Astrocyte (in vitro differentiated cells and primary cell): ENCODE results near the gene PARP8. TPM values are rescaled to one million over a fixed set of nuclear protein-coding genes. Genes with fewer than 3 reads are reported as not detected.
"Not testable (repeated sequence)": the region's sequence is repeated elsewhere in the genome, so short reads cannot be mapped to it uniquely, and the experiment has no call there.

Experiments
- DNase-seq: peaks from one replicate; pipeline ENCODE4 v3.0.0-alpha.2; 2010; ENCODE audit warnings: low read depth
- FAIRE-seq: peaks from 2 replicates; lab custom pipeline; 2011; peaks lifted over from hg19 to GRCh38; lab: Jason Lieb, UNC
- H2AFZ ChIP-seq: 2 replicates; pipeline ENCODE4 v1.6.0; 2012; ENCODE audit warnings: low read depth, low read length, inconsistent platforms
- H3K27ac ChIP-seq: 2 replicates; pipeline ENCODE4 v1.5.1; 2011; ENCODE audit warnings: low read depth, low read length, inconsistent platforms
- H3K27me3 ChIP-seq: 2 replicates; pipeline ENCODE4 v1.6.0; 2011; ENCODE audit warnings: low read length, inconsistent platforms; ENCODE audit not compliant: insufficient read depth
- H3K36me3 ChIP-seq: 2 replicates; pipeline ENCODE4 v1.5.1; 2011; ENCODE audit warnings: low read length, inconsistent platforms; ENCODE audit not compliant: insufficient read depth
- H3K4me1 ChIP-seq: 2 replicates; pipeline ENCODE4 v1.5.1; 2011; ENCODE audit warnings: low read length, inconsistent platforms; ENCODE audit not compliant: insufficient read depth
- H3K4me2 ChIP-seq: 2 replicates; pipeline ENCODE4 v1.6.0; 2012; ENCODE audit warnings: low read length, inconsistent platforms
- H3K4me3 ChIP-seq: 2 replicates; pipeline ENCODE4 v1.5.1; 2011; ENCODE audit warnings: low read depth, mild to moderate bottlenecking, low read length, inconsistent platforms; ENCODE audit not compliant: insufficient read depth
- H3K79me2 ChIP-seq: 2 replicates; pipeline ENCODE4 v1.6.0; 2012; ENCODE audit warnings: mild to moderate bottlenecking, low read length, inconsistent platforms; ENCODE audit not compliant: insufficient read depth
- H3K9ac ChIP-seq: 2 replicates; pipeline ENCODE4 v1.6.0; 2012; ENCODE audit warnings: mild to moderate bottlenecking, low read length, inconsistent platforms
- H3K9me3 ChIP-seq: 2 replicates; pipeline ENCODE4 v1.5.1; 2012; ENCODE audit warnings: low read depth, mild to moderate bottlenecking, low read length, inconsistent platforms; ENCODE audit not compliant: insufficient read depth
- H4K20me1 ChIP-seq: 2 replicates; pipeline ENCODE4 v1.6.0; 2012; ENCODE audit warnings: low read length, inconsistent platforms; ENCODE audit not compliant: insufficient read depth
- H3K27ac Mint-ChIP-seq: one replicate; pipeline ENCODE4 v1.8.0; 2021; ENCODE audit warnings: mild to moderate bottlenecking, mixed read lengths; ENCODE audit not compliant: unreplicated experiment
- H3K27me3 Mint-ChIP-seq: one replicate; pipeline ENCODE4 v1.8.0; 2021; ENCODE audit warnings: low read depth, mixed read lengths; ENCODE audit not compliant: unreplicated experiment
- H3K36me3 Mint-ChIP-seq: one replicate; pipeline ENCODE4 v1.8.0; 2021; ENCODE audit warnings: low read depth, mixed read lengths; ENCODE audit not compliant: unreplicated experiment
- H3K4me1 Mint-ChIP-seq: one replicate; pipeline ENCODE4 v1.8.0; 2021; ENCODE audit warnings: low read depth, mixed read lengths; ENCODE audit not compliant: unreplicated experiment
- H3K4me3 Mint-ChIP-seq: one replicate; pipeline ENCODE4 v1.8.0; 2021; ENCODE audit warnings: mild to moderate bottlenecking, moderate library complexity, mixed read lengths; ENCODE audit not compliant: unreplicated experiment
- H3K9me3 Mint-ChIP-seq: one replicate; pipeline ENCODE4 v1.8.0; 2021; ENCODE audit warnings: mild to moderate bottlenecking, mixed read lengths; ENCODE audit not compliant: unreplicated experiment
- EZH2 ChIP-seq: IDR thresholded peaks from 2 replicates; pipeline ENCODE4 v1.6.1; 2012; ENCODE audit warnings: mild to moderate bottlenecking, low read length, inconsistent platforms; ENCODE audit not compliant: insufficient read depth
- total RNA-seq: library from RNA; stranded (reverse); gene quantifications from 2 replicates; pipeline ENCODE4 v1.2.1, GENCODE V29; 2021
- TF ChIP-seq, protein P1 (sequence below): IDR thresholded peaks from 2 replicates; pipeline ENCODE4 v1.5.1; 2011; ENCODE audit warnings: low read depth, mild to moderate bottlenecking, inconsistent platforms, low read length, moderate library complexity; ENCODE audit not compliant: insufficient read depth

The PARP8 gene
- total RNA-seq, 1 donor from 2014 or later, result 36.1 TPM

- Histone ChIP-seq H3K4me2 (no peak overlapping the region), H3K4me1 (no peaks in the 10 kb centered on the region), H2AFZ (no peak overlapping the region), H3K79me2 (no peaks in the 10 kb centered on the region), H3K4me3 (no peak overlapping the region), H3K9me3 (no peaks in the 10 kb centered on the region), H3K9ac (no peak overlapping the region), H3K27ac (no peak overlapping the region), H4K20me1 (no peaks in the 10 kb centered on the region), H3K27me3 (no peaks in the 10 kb centered on the region), H3K36me3 (no peaks in the 10 kb centered on the region)
- TF ChIP-seq EZH2, result no peak
- TF ChIP-seq, protein P1, sequence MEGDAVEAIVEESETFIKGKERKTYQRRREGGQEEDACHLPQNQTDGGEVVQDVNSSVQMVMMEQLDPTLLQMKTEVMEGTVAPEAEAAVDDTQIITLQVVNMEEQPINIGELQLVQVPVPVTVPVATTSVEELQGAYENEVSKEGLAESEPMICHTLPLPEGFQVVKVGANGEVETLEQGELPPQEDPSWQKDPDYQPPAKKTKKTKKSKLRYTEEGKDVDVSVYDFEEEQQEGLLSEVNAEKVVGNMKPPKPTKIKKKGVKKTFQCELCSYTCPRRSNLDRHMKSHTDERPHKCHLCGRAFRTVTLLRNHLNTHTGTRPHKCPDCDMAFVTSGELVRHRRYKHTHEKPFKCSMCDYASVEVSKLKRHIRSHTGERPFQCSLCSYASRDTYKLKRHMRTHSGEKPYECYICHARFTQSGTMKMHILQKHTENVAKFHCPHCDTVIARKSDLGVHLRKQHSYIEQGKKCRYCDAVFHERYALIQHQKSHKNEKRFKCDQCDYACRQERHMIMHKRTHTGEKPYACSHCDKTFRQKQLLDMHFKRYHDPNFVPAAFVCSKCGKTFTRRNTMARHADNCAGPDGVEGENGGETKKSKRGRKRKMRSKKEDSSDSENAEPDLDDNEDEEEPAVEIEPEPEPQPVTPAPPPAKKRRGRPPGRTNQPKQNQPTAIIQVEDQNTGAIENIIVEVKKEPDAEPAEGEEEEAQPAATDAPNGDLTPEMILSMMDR, result no peak
- no peak for FAIRE-seq
- no peak overlapping the region for H3K4me3 Mint-ChIP-seq
- peaks cover 24% of the 10 kb centered on the region for H3K4me1 Mint-ChIP-seq
- DNase-seq, result no peak
- no peaks in the 10 kb centered on the region for H3K9me3 Mint-ChIP-seq
- H3K27ac Mint-ChIP-seq, result no peak overlapping the region
- no peaks in the 10 kb centered on the region for H3K27me3 Mint-ChIP-seq
- no peaks in the 10 kb centered on the region for H3K36me3 Mint-ChIP-seq
These were observed 6.2 kb downstream of the PARP8 start for GRCh38 chr5:50672663-50673062.

GRCh38 chr5:50673444-50673843 is 7.0 kb downstream of the PARP8 start:
- not testable (repeated sequence) for H3K4me3 ChIP-seq, H3K9me3 Mint-ChIP-seq, H3K27me3 Mint-ChIP-seq, H3K36me3 ChIP-seq, H3K9me3 ChIP-seq, H4K20me1 ChIP-seq, H3K27ac ChIP-seq, H3K36me3 Mint-ChIP-seq, H3K9ac ChIP-seq, H3K4me2 ChIP-seq, H3K27me3 ChIP-seq, FAIRE-seq, H3K79me2 ChIP-seq, DNase-seq, H3K4me3 Mint-ChIP-seq, H3K4me1 ChIP-seq, H3K27ac Mint-ChIP-seq, H2AFZ ChIP-seq
- H3K4me1 Mint-ChIP-seq, result peaks cover 25% of the 10 kb centered on the region

- DNase-seq (no peak), FAIRE-seq (no peak)
- Histone ChIP-seq H3K79me2 (no peaks in the 10 kb centered on the region), H3K9ac (no peak overlapping the region), H4K20me1 (no peaks in the 10 kb centered on the region), H3K36me3 (no peaks in the 10 kb centered on the region), H3K27ac (no peak overlapping the region), H3K9me3 (no peaks in the 10 kb centered on the region), H3K27me3 (no peaks in the 10 kb centered on the region), H3K4me1 (no peaks in the 10 kb centered on the region), H3K4me2 (no peak overlapping the region), H3K4me3 (no peak overlapping the region), H2AFZ (no peak overlapping the region)
- Mint-ChIP-seq H3K9me3 (no peaks in the 10 kb centered on the region), H3K4me3 (no peak overlapping the region), H3K4me1 (peaks cover 25% of the 10 kb centered on the region), H3K36me3 (no peaks in the 10 kb centered on the region), H3K27ac (no peak overlapping the region), H3K27me3 (no peaks in the 10 kb centered on the region)
- TF ChIP-seq, protein P1, result no peak
- TF ChIP-seq EZH2, result no peak
These were observed 8.9 kb downstream of the PARP8 start for GRCh38 chr5:50675385-50675784.

- not testable (repeated sequence) for H4K20me1 ChIP-seq, H3K4me1 ChIP-seq, H3K4me3 ChIP-seq, H3K27me3 ChIP-seq, H3K4me3 Mint-ChIP-seq, H3K9ac ChIP-seq, H3K9me3 ChIP-seq, FAIRE-seq, H3K9me3 Mint-ChIP-seq, H2AFZ ChIP-seq, H3K79me2 ChIP-seq, H3K36me3 ChIP-seq, DNase-seq, H3K27ac Mint-ChIP-seq, H3K27ac ChIP-seq, H3K4me2 ChIP-seq, H3K27me3 Mint-ChIP-seq, H3K36me3 Mint-ChIP-seq
- peaks cover 16% of the 10 kb centered on the region for H3K4me1 Mint-ChIP-seq
These were observed 13.1 kb downstream of the PARP8 start for GRCh38 chr5:50679554-50679953.
